Measurements from ENCODE around the gene ATN1.

The ATN1 gene

GRCh38 chr12:6957741-6958608 is 30.2 kb downstream of the ATN1 start:
- DNase-seq (ENCODE audit: low read depth in 2 of 2) = no peak

GRCh38 chr12:6958609-6959057 is 30.9 kb downstream of the ATN1 start:
- no peak for DNase-seq (ENCODE audit: low read depth in 2 of 2)

DNA sequence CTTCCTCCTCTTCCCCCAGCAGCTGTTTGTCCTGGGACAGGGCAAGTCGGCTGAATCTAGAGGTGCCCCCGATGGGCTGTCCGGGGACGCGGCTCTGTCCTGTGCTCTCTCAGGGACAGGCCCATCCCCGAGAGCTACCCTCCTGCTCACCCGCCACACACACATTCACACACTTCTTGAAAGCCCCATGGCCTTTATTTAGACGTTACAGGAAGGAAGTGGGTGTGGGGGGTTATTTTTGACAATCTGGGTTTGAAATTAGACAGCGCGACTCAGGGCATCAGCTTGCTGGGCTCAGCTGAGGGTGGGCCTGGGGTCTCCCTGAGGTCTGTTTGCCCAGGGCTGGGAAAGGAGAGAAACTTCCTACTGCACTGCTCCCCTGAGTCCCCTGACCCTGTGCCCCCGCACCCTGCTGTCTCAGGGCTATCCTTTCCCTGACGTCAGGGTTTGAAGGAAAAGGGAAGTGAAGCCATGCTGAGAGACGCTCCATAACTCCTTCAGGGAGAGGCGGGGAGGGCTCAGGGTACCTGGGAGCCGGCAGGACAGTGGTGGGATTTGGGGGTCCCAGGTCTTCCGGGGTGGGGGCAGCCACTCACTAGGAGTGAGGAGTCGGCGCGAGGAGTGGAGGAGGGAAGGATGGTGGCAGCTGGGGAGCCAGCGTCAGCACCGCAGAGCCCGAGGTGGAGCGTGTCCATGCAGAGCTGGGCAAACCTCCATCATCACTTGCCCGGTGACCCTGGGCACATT is 31.5 kb downstream of the ATN1 start:
- no peak for DNase-seq (ENCODE audit: low read depth in 2 of 2)

GRCh38 chr12:6959805-6960592 is 32.2 kb downstream of the ATN1 start:
- DNase-seq (ENCODE audit: low read depth in 2 of 2) = no peak

- DNase-seq (ENCODE audit: low read depth in 2 of 2) = no peak
Observed at GRCh38 chr12:6960593-6961277, 33.0 kb downstream of the ATN1 start.

DNA sequence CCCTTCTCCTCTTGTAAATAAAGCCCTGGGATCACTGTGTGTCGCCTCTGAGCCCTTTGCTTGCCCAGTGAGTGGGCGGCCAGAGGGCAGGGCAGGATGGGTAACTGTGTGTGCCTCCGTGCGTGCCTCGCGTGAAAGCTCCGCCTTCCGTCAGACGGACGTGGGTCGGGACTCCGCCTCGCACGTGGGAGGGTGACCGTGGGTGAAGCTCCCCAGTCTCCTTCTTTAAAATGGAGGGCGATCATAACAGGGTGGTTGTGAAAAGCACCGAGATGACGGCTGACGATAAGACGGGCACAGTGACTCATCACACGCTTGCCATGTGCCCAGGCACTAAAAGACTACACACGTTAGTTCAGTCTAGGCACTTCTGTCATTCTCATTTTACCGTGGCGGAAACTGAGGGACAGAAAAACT is 33.5 kb downstream of the ATN1 start:
- no peak for DNase-seq (ENCODE audit: low read depth in 2 of 2)

GRCh38 chr12:6961695-6962284 is 34.0 kb downstream of the ATN1 start:
- DNase-seq (ENCODE audit: low read depth in 2 of 2) = peak; percentile 59 to 65

DNA sequence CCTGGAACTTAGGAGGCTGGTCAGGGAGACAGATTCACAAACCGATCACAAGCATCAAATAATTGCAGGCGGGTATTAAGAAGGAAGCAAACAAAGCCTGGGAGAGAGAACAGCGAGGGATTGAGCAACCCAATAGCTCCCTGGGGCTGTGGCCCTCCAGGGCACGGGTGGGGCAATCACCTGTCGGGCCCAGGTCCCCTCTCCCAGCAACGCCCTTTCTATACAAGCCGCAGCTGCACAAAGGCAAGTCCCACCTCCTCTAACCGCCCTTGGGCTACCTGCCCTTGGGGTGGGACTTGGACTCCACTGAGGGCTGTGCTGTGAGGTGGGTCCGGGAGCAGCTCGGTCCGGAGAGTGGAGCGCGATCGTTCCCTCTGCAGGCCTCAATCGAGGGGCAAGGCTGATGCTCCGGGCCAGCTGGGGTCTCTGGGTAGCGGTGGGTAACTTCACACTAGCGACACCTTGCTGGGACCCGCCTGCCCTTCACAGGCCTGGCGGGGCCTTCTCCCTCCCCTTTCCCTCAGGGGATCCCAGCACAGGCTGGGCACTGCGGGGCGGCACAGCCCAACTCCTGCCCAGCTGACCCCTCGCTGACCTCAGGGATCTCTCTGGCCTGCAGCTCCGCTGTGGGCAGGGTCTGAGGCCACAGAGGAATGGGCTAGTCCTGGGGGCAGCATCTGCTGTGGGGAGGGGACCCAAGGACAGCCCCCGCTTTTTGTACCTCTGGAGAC is 34.7 kb downstream of the ATN1 start:
- DNase-seq (ENCODE audit: low read depth in 2 of 2) = no peak

DNA sequence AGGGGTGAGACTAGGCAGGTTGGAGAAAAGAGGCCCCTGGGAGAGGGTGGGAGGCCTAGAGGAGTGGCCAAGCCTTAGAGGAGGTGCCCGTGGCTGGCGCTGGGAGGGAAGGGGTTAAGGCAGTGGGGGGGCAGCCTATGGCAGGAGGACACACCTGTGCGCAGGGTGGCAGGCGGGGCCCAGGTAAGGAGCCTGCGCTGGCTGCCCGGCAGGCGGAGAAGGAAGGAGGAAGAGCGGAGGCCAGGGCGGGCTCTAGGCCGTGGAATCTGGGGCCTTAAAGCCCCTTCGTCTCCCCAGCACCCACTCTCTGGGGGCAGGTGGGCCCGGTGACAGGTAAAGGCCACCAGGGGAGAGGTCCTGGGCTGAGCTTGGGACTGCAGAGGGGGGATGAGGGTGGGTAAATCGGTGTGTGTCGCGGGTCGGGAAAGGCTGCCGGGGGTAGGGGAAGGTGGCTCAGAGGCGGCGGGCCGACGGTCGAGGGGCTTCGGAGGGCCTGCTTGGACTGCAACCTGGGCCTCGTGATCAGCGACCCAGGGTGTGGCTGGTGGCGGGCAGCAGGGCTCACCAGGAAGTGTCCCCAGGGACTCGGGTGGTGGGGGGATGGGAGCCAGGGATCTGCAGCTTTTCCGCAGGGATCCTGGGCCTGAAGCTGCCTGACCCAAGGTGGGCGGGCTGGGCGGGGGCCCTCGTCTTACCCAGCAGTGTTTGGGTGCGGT is 35.4 kb downstream of the ATN1 start:
- DNase-seq (ENCODE audit: low read depth in 2 of 2) = no peak

DNA sequence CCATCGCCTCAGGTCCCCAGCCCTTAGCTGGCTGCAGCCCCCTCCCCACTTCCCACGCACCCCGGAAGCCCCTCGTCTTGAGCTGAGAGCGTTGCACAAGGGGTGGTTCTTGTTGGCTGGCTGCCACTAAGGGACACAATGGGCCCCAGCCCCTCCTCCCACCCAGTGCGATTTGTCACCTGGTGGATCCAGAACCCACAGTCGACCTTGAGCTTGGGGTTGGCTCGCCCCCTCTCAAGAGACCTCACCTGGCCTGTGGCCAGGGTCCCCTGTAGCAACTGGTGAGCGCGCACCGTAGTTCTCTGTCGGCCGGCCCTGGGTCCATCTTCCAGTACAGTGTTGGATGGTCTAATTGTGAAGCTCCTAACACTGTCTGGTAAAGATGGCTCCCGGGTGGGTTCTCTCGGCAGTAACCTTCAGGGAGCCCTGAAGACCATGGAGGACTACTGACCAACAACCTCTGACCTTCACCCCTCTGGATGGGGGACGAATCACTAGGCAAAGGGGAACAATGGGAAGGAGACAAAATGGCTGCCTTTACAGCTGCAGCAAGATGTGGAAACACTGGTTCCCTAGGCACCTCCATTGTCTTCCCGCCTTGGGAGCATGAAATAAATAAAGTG is 36.1 kb downstream of the ATN1 start:
- no peak for DNase-seq (ENCODE audit: low read depth in 2 of 2)

GRCh38 chr12:6964605-6965025 is 36.9 kb downstream of the ATN1 start:
- DNase-seq (ENCODE audit: low read depth in 2 of 2) = no peak

- DNase-seq (ENCODE audit: low read depth in 2 of 2) = peak; percentile 53 to 62
Observed at GRCh38 chr12:6965026-6965661, 37.4 kb downstream of the ATN1 start.

DNA sequence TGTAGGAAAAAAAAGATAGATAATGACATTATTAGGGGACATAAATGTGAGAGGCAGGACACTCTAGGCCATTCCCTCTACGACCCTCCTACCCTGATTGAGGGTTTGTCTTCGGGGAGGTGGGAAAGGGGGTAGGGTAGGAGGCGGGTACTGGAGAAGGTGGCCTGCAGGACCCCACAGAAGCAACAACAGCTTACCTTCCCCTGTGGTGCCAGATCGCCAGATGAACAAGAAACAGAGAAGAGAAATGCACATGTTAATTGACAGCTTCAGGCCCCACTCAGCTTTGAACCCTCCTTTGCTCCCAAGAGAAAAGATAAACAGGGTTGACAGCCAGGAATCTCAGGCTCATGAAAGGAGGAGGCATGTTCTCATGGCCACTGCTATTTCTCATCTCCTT is 38.0 kb downstream of the ATN1 start:
- no peak for DNase-seq (ENCODE audit: low read depth in 2 of 2)

DNA sequence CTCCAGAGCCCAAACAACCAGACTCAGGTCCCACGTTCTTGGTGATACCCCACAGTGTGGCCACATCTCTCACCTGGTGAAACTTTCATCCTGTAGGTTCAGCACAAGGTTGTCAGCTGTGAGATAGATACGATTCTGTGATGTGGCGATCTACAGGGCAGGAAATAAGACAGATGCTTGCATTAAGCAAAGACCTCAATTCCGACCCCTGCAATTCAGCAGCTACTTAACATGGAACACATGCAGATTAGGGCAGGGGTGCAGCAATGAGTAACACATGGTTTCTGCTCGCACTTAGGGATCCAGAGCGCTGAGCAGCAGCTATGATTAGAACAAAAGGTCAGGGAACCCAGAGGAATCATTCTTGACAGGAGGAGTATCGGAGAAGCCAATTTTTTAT is 38.6 kb downstream of the ATN1 start:
- DNase-seq (ENCODE audit: low read depth in 2 of 2) = no peak

GRCh38 chr12:6967651-6968100 is 39.9 kb downstream of the ATN1 start:
- DNase-seq (ENCODE audit: low read depth in 2 of 2) = no peak

DNA sequence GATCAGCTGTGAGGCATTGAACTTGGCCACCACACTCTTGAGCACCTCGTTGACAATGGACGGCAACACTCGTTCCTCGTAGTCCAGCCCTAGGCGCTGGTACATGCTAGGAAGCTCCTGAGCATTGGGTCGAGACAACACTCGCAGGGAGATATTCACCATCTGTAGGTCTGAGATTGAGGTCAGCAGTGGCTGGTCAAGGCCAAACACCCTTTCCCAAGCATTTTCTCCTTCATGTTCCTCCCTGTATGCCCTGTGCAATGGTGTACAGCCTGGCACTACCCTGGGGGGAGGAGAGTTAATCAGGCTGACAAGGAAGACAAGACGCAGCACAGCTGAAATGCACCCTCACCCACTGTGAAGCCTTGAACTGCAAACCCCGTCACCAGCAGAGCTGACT is 40.7 kb downstream of the ATN1 start:
- no peak for DNase-seq (ENCODE audit: low read depth in 2 of 2)

- DNase-seq (ENCODE audit: low read depth in 2 of 2) = no peak
Observed at GRCh38 chr12:6970096-6970527, 42.4 kb downstream of the ATN1 start.

DNA sequence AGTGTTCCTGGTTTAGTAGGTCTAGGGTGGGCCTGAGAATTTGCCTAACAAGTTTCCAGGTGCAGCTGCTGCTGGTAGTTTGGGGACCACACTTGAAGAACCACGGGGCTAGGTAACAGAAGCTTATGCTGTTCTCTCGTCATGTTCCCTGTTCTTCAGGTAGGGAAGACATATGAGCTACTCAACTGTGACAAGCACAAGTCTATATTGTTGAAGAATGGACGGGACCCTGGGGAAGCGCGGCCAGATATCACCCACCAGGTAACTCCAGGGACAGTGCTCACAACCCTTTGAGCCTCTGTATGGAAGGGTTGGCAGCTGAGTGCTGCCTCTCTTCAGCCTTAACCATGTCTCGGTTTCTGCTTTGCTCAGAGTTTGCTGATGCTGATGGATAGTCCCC is 46.4 kb downstream of the ATN1 start:
- DNase-seq (ENCODE audit: low read depth in 2 of 2) = no peak

All from fibroblast of skin of left quadriceps (primary cell).